ENCODE data around the gene GRK3. TPM values are rescaled to one million over a fixed set of nuclear protein-coding genes. Genes with fewer than 3 reads are reported as not detected.
"Not testable (repeated sequence)": the region's sequence is repeated elsewhere in the genome, so short reads cannot be mapped to it uniquely, and the experiment has no call there.

The GRK3 gene
- total and polyA plus RNA-seq, 2 donors (not counting 3 experiments of a cell fraction or from before 2014, with no cell fraction given) = 0.68 to 4.4 TPM

DNA sequence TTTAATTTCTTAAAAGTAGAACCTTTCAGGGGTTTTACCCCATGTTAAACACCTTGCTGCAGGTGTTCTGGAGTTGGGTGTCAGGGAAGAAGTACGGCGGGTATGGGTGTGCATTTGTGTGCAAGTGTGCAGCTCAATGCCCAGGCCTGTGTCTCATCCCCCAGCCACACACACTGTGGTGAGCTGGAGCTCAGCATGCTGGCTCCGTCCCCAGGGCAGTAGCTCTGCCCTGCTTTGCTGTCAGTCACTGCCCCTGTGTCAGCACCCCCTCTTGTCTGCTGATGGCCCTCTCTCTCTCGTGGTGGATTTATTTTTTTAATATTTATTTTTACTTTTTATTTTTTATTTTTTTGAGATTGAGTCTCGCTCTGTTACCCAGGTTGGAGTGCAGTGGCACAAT is 141.7 kb downstream of the GRK3 start:
- no peaks in the 10 kb centered on the region for H3K4me1 ChIP-seq (ENCODE audit: control insufficient read depth, extremely low read depth, insufficient read depth, low read length)
- no peaks in the 10 kb centered on the region for H3K36me3 ChIP-seq (ENCODE audit: control insufficient read depth in 2 of 2, extremely low read depth in 1 of 2, insufficient read depth in 2 of 2, low read length in 2 of 2)
- H3K79me2 ChIP-seq (ENCODE audit: control insufficient read depth, insufficient read depth, low read length) = no peaks in the 10 kb centered on the region
- no peak overlapping the region for H2AFZ ChIP-seq (ENCODE audit: low read depth, low read length)
- no peaks in the 10 kb centered on the region for H4K20me1 ChIP-seq (replicated peaks; ENCODE audit: control insufficient read depth, extremely low read depth, insufficient read depth, low read length)
- FAIRE-seq (no peak), DNase-seq (ENCODE audit: low read depth, low spot score) (no peak)
- no peak overlapping the region for H3K4me3 ChIP-seq (replicated peaks in 1 of 3; ENCODE audit: insufficient read depth in 1 of 3, low read depth in 1 of 3, low read length in 3 of 3)
- H3K9ac ChIP-seq (replicated peaks; ENCODE audit: extremely low read depth, insufficient read depth, low read length) = no peak overlapping the region
- H3K9me3 ChIP-seq (replicated peaks; ENCODE audit: control insufficient read depth, insufficient read depth, low read length) = no peaks in the 10 kb centered on the region
- no peak for TF ChIP-seq POLR2A (IDR thresholded peaks at IDR 0.05; ENCODE audit: low read depth, low read length)
- no peak for TF ChIP-seq POLR2AphosphoS5 (IDR thresholded peaks at IDR 0.05; ENCODE audit: insufficient read depth, low read depth, low read length)
- TF ChIP-seq JUN (IDR thresholded peaks at IDR 0.05; ENCODE audit: borderline replicate concordance, insufficient read depth, insufficient read length, low read depth) = no peak
- no peak for TF ChIP-seq GATA2 (IDR thresholded peaks at IDR 0.05; ENCODE audit: insufficient read depth, insufficient read length, low read depth, low read length)
- TF ChIP-seq EZH2 (IDR thresholded peaks at IDR 0.05; ENCODE audit: borderline replicate concordance, low read depth, low read length, severe bottlenecking) = no peak
- TF ChIP-seq MYC (IDR thresholded peaks at IDR 0.05; ENCODE audit: low read depth, low read length) = no peak
- TF ChIP-seq, protein P1, sequence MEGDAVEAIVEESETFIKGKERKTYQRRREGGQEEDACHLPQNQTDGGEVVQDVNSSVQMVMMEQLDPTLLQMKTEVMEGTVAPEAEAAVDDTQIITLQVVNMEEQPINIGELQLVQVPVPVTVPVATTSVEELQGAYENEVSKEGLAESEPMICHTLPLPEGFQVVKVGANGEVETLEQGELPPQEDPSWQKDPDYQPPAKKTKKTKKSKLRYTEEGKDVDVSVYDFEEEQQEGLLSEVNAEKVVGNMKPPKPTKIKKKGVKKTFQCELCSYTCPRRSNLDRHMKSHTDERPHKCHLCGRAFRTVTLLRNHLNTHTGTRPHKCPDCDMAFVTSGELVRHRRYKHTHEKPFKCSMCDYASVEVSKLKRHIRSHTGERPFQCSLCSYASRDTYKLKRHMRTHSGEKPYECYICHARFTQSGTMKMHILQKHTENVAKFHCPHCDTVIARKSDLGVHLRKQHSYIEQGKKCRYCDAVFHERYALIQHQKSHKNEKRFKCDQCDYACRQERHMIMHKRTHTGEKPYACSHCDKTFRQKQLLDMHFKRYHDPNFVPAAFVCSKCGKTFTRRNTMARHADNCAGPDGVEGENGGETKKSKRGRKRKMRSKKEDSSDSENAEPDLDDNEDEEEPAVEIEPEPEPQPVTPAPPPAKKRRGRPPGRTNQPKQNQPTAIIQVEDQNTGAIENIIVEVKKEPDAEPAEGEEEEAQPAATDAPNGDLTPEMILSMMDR (IDR thresholded peaks at IDR 0.05; ENCODE audit: extremely low read depth in 1 of 2, insufficient read depth in 1 of 2, low read depth in 1 of 2, low read length in 2 of 2) = no peak
- TF ChIP-seq FOS (IDR thresholded peaks at IDR 0.05; ENCODE audit: borderline replicate concordance, insufficient read depth, low read length) = no peak
- TF ChIP-seq, protein P2, sequence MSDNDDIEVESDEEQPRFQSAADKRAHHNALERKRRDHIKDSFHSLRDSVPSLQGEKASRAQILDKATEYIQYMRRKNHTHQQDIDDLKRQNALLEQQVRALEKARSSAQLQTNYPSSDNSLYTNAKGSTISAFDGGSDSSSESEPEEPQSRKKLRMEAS (IDR thresholded peaks at IDR 0.05; ENCODE audit: insufficient read depth, insufficient read length) = no peak
- no peak overlapping the region for H3K4me2 ChIP-seq (ENCODE audit: insufficient read depth, low read length)
- ChIA-PET POLR2A (no interaction called here), CTCF (interaction anchor here (1.1 to 2.9 kb wide), 5 partner anchors 9 to 244 kb away, joined by 3 to 15 read pairs (median 4); no protein-coding TSS in a partner anchor)
- H3K9me1 ChIP-seq (replicated peaks; ENCODE audit: control insufficient read depth, extremely low read depth, insufficient read depth, low read length) = no peaks in the 10 kb centered on the region
- H3K27ac ChIP-seq (ENCODE audit: insufficient read depth, low read depth, low read length) = no peak overlapping the region
- no TSS peak for BruUV-seq (replicated peaks)
- dilution Hi-C loops (cut with MboI; ENCODE audit: extremely low pct_ligation_motif_present, low sequenced_read_pairs) (no loop called here), intact Hi-C loops (cut with micrococcal nuclease) (no loop called here)
- no peaks in the 10 kb centered on the region for H3K27me3 ChIP-seq (ENCODE audit: control insufficient read depth in 2 of 2, insufficient read depth in 2 of 2, low read length in 2 of 2)

DNA sequence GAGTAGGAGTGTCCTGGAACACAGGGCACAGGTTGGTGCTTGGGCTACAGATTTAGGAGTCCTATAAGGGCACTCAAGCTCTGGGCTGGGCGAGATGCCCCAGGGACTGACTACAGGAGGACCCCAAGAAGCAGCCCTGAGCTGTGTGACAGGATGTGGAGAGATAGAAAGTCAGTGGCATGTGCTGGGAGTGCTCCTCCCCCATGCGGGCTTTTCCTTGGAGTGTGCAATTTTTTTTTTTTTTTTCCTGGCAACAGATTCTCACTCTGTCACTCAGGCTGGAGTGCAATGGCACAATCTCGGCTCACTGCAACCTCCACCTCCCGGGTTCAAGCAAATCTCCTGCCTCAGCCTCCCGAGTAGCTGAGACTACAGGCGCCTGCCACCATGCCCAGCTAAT is 144.0 kb downstream of the GRK3 start:
- POLR2A ChIA-PET; H3K9me1 ChIP-seq (replicated peaks; ENCODE audit: control insufficient read depth, extremely low read depth, insufficient read depth, low read length); CTCF ChIA-PET; H3K4me3 ChIP-seq (replicated peaks in 1 of 3; ENCODE audit: insufficient read depth in 1 of 3, low read depth in 1 of 3, low read length in 3 of 3); H3K27me3 ChIP-seq (ENCODE audit: control insufficient read depth in 2 of 2, insufficient read depth in 2 of 2, low read length in 2 of 2); H4K20me1 ChIP-seq (replicated peaks; ENCODE audit: control insufficient read depth, extremely low read depth, insufficient read depth, low read length); FAIRE-seq; H3K4me1 ChIP-seq (ENCODE audit: control insufficient read depth, extremely low read depth, insufficient read depth, low read length); H3K79me2 ChIP-seq (ENCODE audit: control insufficient read depth, insufficient read depth, low read length); H3K27ac ChIP-seq (ENCODE audit: insufficient read depth, low read depth, low read length); H3K36me3 ChIP-seq (ENCODE audit: control insufficient read depth in 2 of 2, extremely low read depth in 1 of 2, insufficient read depth in 2 of 2, low read length in 2 of 2); H2AFZ ChIP-seq (ENCODE audit: low read depth, low read length); intact Hi-C loops (cut with micrococcal nuclease); DNase-seq (ENCODE audit: low read depth, low spot score); H3K9me3 ChIP-seq (replicated peaks; ENCODE audit: control insufficient read depth, insufficient read depth, low read length); dilution Hi-C loops (cut with MboI; ENCODE audit: extremely low pct_ligation_motif_present, low sequenced_read_pairs); H3K4me2 ChIP-seq (ENCODE audit: insufficient read depth, low read length); BruUV-seq (replicated peaks); H3K9ac ChIP-seq (replicated peaks; ENCODE audit: extremely low read depth, insufficient read depth, low read length): not testable (repeated sequence)
